ENCODE results near the gene RNF182.

DNA sequence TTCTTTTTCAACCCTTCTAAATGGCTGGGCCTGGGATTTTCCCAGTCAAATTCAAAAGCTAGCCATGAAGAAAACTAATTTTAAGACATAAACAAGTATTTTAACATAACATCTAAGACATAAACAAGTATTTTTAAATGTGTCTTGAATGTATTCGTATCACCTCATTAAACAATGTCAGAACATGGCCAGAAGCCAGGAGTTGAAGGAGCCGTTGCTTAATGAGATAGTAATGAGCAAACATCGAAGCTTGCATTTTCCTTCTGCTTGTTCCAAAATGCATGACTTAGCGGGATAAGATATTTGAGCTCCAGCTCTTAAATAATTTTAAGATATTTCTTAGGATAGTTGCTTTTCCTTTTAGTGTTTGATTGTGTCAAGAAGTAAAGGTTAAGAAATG is 4.2 kb upstream of the RNF182 start:
- TF ChIP-seq CTCF (IDR thresholded peaks at IDR 0.05) (no peak), POLR2AphosphoS5 (IDR thresholded peaks at IDR 0.05) (no peak), POLR2A (IDR thresholded peaks at IDR 0.05) (no peak)

Measured in prostate gland (tissue), 2 donors.